Neural cell (in vitro differentiated cells): ENCODE results near the gene HK2. TPM values are rescaled to one million over a fixed set of nuclear protein-coding genes. Genes with fewer than 3 reads are reported as not detected.

Experiments used
- H2AFZ ChIP-seq: fragments of 200-600, 300-800 bp; sonication (generic), shearing (Covaris generic); 2 replicates; pipeline ENCODE4 v1.6.0; 2014; ENCODE audit warnings: low read depth, mild to moderate bottlenecking, antibody characterized with exemption, low read length, moderate library complexity
- H3F3A ChIP-seq: fragments of 200-600 bp; shearing (Covaris generic); 2 replicates; pipeline ENCODE4 v1.6.1; 2016; ENCODE audit warnings: mild to moderate bottlenecking, moderate library complexity, mixed read lengths, antibody characterized with exemption, low read length; ENCODE audit not compliant: insufficient read depth, poor library complexity, severe bottlenecking
- H3K27ac ChIP-seq: fragments of 200-600, 300-800 bp; sonication (generic), shearing (Covaris generic); 2 replicates; pipeline ENCODE4 v1.5.1; 2014; ENCODE audit warnings: mild to moderate bottlenecking, low read length, moderate library complexity
- H3K27me3 ChIP-seq: fragments of 300-800, 200-600 bp; sonication (generic), shearing (Covaris generic); 2 replicates; pipeline ENCODE4 v1.6.0; 2014; ENCODE audit warnings: mild to moderate bottlenecking, low read depth, low read length, moderate library complexity; ENCODE audit not compliant: insufficient read depth
- H3K36me3 ChIP-seq: fragments of 300-800, 200-600 bp; sonication (generic), shearing (Covaris generic); 2 replicates; pipeline ENCODE4 v1.5.1; 2014; ENCODE audit warnings: mild to moderate bottlenecking, antibody characterized with exemption, low read length, moderate library complexity; ENCODE audit not compliant: insufficient read depth
- H3K4me2 ChIP-seq: fragments of 300-800, 200-600 bp; sonication (generic), shearing (Covaris generic); 2 replicates; pipeline ENCODE4 v1.6.0; 2014; ENCODE audit warnings: mild to moderate bottlenecking, low read length
- H3K4me3 ChIP-seq: fragments of 300-800, 200-600 bp; sonication (generic), shearing (Covaris generic); 2 replicates; pipeline ENCODE4 v1.5.1; 2014; ENCODE audit warnings: mild to moderate bottlenecking, low read length, moderate library complexity
- H3K79me2 ChIP-seq: fragments of 200-600 bp; shearing (Covaris generic); replicated peaks from 2 replicates; pipeline ENCODE4 v1.6.0; 2014; ENCODE audit warnings: mild to moderate bottlenecking, low read length, moderate library complexity; ENCODE audit not compliant: insufficient read depth
- H3K9ac ChIP-seq: fragments of 300-800, 200-600 bp; sonication (generic), shearing (Covaris generic); 2 replicates; pipeline ENCODE4 v1.6.1; 2016; ENCODE audit warnings: mild to moderate bottlenecking, low read length, mixed read lengths
- H3K9me2 ChIP-seq: fragments of 200-600 bp; shearing (Covaris generic); 2 replicates; pipeline ENCODE4 v1.6.1; 2016; ENCODE audit warnings: mild to moderate bottlenecking, low read length, mixed read lengths; ENCODE audit not compliant: insufficient read depth
- H3K9me3 ChIP-seq: fragments of 200-600, 300-800 bp; sonication (generic), shearing (Covaris generic); 2 replicates; pipeline ENCODE4 v1.6.1; 2016; ENCODE audit warnings: mild to moderate bottlenecking, mixed run types, low read length, moderate library complexity, mixed read lengths
- H4K20me1 ChIP-seq: fragments of 200-600 bp; shearing (Covaris generic); 2 replicates; pipeline ENCODE4 v1.6.1; 2016; ENCODE audit warnings: mild to moderate bottlenecking, mixed run types; ENCODE audit not compliant: insufficient read depth
- CTCF ChIP-seq: fragments of 450-650 bp; IDR thresholded peaks from 2 replicates; pipeline ENCODE4 v1.5.1; 2014; ENCODE audit warnings: antibody characterized with exemption, mild to moderate bottlenecking, moderate library complexity; ENCODE audit not compliant: poor library complexity, severe bottlenecking
- EP300 ChIP-seq: fragments of 450-650 bp; conservative IDR thresholded peaks from 2 replicates; pipeline ENCODE4 v1.6.1; 2014; ENCODE audit warnings: antibody characterized with exemption, mild to moderate bottlenecking, moderate library complexity; ENCODE audit not compliant: poor library complexity, severe bottlenecking
- EZH2 ChIP-seq: fragments of 200-600, 300-800 bp; shearing (Covaris generic), sonication (generic); IDR thresholded peaks from 2 replicates; pipeline ENCODE4 v1.6.1; 2014; ENCODE audit warnings: antibody characterized with exemption, low read length, borderline replicate concordance, mild to moderate bottlenecking; ENCODE audit not compliant: insufficient read depth, poor library complexity, severe bottlenecking
- MXI1 ChIP-seq: fragments of 450-650 bp; conservative IDR thresholded peaks from 2 replicates; pipeline ENCODE4 v1.6.1; 2014; ENCODE audit warnings: antibody characterized with exemption, mild to moderate bottlenecking; ENCODE audit not compliant: poor library complexity, severe bottlenecking
- POLR2AphosphoS5 ChIP-seq: IDR thresholded peaks from 2 replicates; pipeline ENCODE4 v1.6.1; 2012
- RAD21 ChIP-seq: fragments of 450-650 bp; conservative IDR thresholded peaks from 2 replicates; pipeline ENCODE4 v1.6.1; 2014; ENCODE audit warnings: antibody characterized with exemption, mild to moderate bottlenecking, moderate library complexity
- REST ChIP-seq: IDR thresholded peaks from 2 replicates; pipeline ENCODE4 v1.6.1; 2012; ENCODE audit warnings: borderline replicate concordance
- SMC3 ChIP-seq: fragments of 450-650 bp; conservative IDR thresholded peaks from 2 replicates; pipeline ENCODE4 v1.6.1; 2014; ENCODE audit warnings: antibody characterized with exemption, mild to moderate bottlenecking, moderate library complexity; ENCODE audit not compliant: poor library complexity
- TAF1 ChIP-seq: IDR thresholded peaks from 2 replicates; pipeline ENCODE4 v1.6.1; 2012; ENCODE audit warnings: low read depth
- polyA plus RNA-seq: library from polyadenylated mRNA; depleted of rRNA; stranded (reverse); fragments of >200 nt; gene quantifications from 2 replicates; pipeline ENCODE4 v1.2.3, GENCODE V29; 2014

The HK2 gene
- polyA plus RNA-seq, 1 donor from 2014 or later: 0.47 TPM

- TF ChIP-seq POLR2AphosphoS5 (no peak), TAF1 (no peak), MXI1 (no peak), CTCF (no peak), SMC3 (no peak), RAD21 (no peak), REST (no peak), EP300 (no peak), EZH2 (no peak)
- no peaks in the 10 kb centered on the region for H3K27me3 ChIP-seq
- H3K9me2 ChIP-seq: no peaks in the 10 kb centered on the region
- no peaks in the 10 kb centered on the region for H3K36me3 ChIP-seq
- no peak overlapping the region for H3K27ac ChIP-seq
- no peak overlapping the region for H3K9ac ChIP-seq
- no peak overlapping the region for H3K4me2 ChIP-seq
- H3K4me3 ChIP-seq: no peak overlapping the region
- no peaks in the 10 kb centered on the region for H3K9me3 ChIP-seq
- H4K20me1 ChIP-seq: no peaks in the 10 kb centered on the region
- H3K79me2 ChIP-seq: no peaks in the 10 kb centered on the region
- H2AFZ ChIP-seq: no peak overlapping the region
- no peaks in the 10 kb centered on the region for H3F3A ChIP-seq
These were observed 84.0 kb downstream of the HK2 start for GRCh38 chr2:74917702-74918619.

GRCh38 chr2:74919827-74920226 lies 85.9 kb downstream of the HK2 start:
- H3K27ac ChIP-seq: no peak overlapping the region
- H4K20me1 ChIP-seq: no peaks in the 10 kb centered on the region
- no peaks in the 10 kb centered on the region for H3K9me2 ChIP-seq
- peak overlapping the region; percentile 55 for H3K4me3 ChIP-seq
- H3K9me3 ChIP-seq: no peaks in the 10 kb centered on the region
- no peaks in the 10 kb centered on the region for H3F3A ChIP-seq
- H3K9ac ChIP-seq: no peak overlapping the region
- no peaks in the 10 kb centered on the region for H3K79me2 ChIP-seq
- no peaks in the 10 kb centered on the region for H3K36me3 ChIP-seq
- no peaks in the 10 kb centered on the region for H3K27me3 ChIP-seq
- TF ChIP-seq SMC3 (peak; percentile 78), POLR2AphosphoS5 (no peak), RAD21 (peak; percentile 78), CTCF (peak; percentile 75)
- no peak overlapping the region for H2AFZ ChIP-seq
- H3K4me2 ChIP-seq: no peak overlapping the region
